HG02763 (cell line): ENCODE measurements around the gene CBX6.

Experiments used
- ATAC-seq: cut with Tn5 transposase; IDR thresholded peaks from one replicate; pipeline ENCODE4 v1.9.1; 2021; ENCODE audit warnings: mild to moderate bottlenecking, moderate library complexity; ENCODE audit not compliant: unreplicated experiment

CBX6 gene

GRCh38 chr22:38841211-38841610 is 30.8 kb downstream of the CBX6 start:
- no peak for ATAC-seq

- no peak for ATAC-seq
Measured at GRCh38 chr22:38840129-38840528, 31.9 kb downstream of the CBX6 start.

- no peak for ATAC-seq
Measured at GRCh38 chr22:38839686-38840085, 32.3 kb downstream of the CBX6 start.

- no peak for ATAC-seq
Measured at GRCh38 chr22:38837414-38837928, 34.5 kb downstream of the CBX6 start.

GRCh38 chr22:38835888-38836301 is 36.1 kb downstream of the CBX6 start:
- no peak for ATAC-seq

- no peak for ATAC-seq
Measured at GRCh38 chr22:38834991-38835390, 37.0 kb downstream of the CBX6 start.

GRCh38 chr22:38834215-38834953 is 37.6 kb downstream of the CBX6 start:
- ATAC-seq, result no peak

GRCh38 chr22:38833061-38833460 is 39.0 kb downstream of the CBX6 start:
- no peak for ATAC-seq

- no peak for ATAC-seq
Measured at GRCh38 chr22:38832005-38832978, 39.7 kb downstream of the CBX6 start.

GRCh38 chr22:38831166-38831945 is 40.7 kb downstream of the CBX6 start:
- ATAC-seq, result no peak

GRCh38 chr22:38830845-38831108 is 41.2 kb downstream of the CBX6 start:
- ATAC-seq, result no peak

GRCh38 chr22:38830026-38830844 is 41.8 kb downstream of the CBX6 start:
- no peak for ATAC-seq

- no peak for ATAC-seq
Measured at GRCh38 chr22:38829485-38829884, 42.5 kb downstream of the CBX6 start.

GRCh38 chr22:38828616-38829205 is 43.3 kb downstream of the CBX6 start:
- no peak for ATAC-seq

GRCh38 chr22:38828191-38828590 is 43.8 kb downstream of the CBX6 start:
- no peak for ATAC-seq

- no peak for ATAC-seq
Measured at GRCh38 chr22:38827510-38827909, 44.5 kb downstream of the CBX6 start.

- ATAC-seq, result no peak
Measured at GRCh38 chr22:38826801-38827200, 45.2 kb downstream of the CBX6 start.

GRCh38 chr22:38826386-38826785 is 45.6 kb downstream of the CBX6 start:
- ATAC-seq, result no peak

- no peak for ATAC-seq
Measured at GRCh38 chr22:38824585-38824984, 47.4 kb downstream of the CBX6 start.

GRCh38 chr22:38823637-38824036 is 48.4 kb downstream of the CBX6 start:
- no peak for ATAC-seq
